HepG2 (cell line): ENCODE data around the gene S100A4. TPM values are rescaled to one million over a fixed set of nuclear protein-coding genes. Genes with fewer than 3 reads are reported as not detected.

Experiments
- ATAC-seq: fragments of 200-7000 bp; cut with Tn5 transposase; 3 replicates; pipeline ENCODE4 v1.9.1; 2020; ENCODE audit warnings: mild to moderate bottlenecking, moderate library complexity
- BruUV-seq: library from RNA; stranded (reverse); fragments of 400-500 nt; replicated peaks from 2 replicates; lab custom pipeline; 2021; lab: Mats Ljungman, UMichigan
- CTCF ChIA-PET: fragments of 300-600 bp; formaldehyde crosslinking; extraction: SDS; loops from one replicate; lab custom pipeline; 2021; ENCODE audit warnings: low total read pairs, inconsistent platforms, low intra/inter-chr PET ratio; lab: Yijun Ruan, JAX
- POLR2A ChIA-PET: fragments of 350-600 bp; sonication (Branson Sonifier 250); formaldehyde crosslinking; loops from one replicate; lab custom pipeline; 2020; ENCODE audit warnings: antibody characterized with exemption, inconsistent platforms; lab: Yijun Ruan, JAX
- DNase-seq: peaks from one replicate; pipeline ENCODE4 v3.0.0-alpha.2; 2015; ENCODE audit warnings: low spot score
- FAIRE-seq: peaks from 3 replicates; lab custom pipeline; 2011; peaks lifted over from hg19 to GRCh38; lab: Jason Lieb, UNC
- H2AFZ ChIP-seq: one replicate; pipeline ENCODE4 v1.6.1; 2011; ENCODE audit warnings: low read length, inconsistent platforms
- H3K27ac ChIP-seq: fragments of 300-600 bp; 3 replicates; pipeline ENCODE4 v1.8.0; 2011; ENCODE audit warnings: mixed run types, mild to moderate bottlenecking, mixed read lengths, low read length, inconsistent platforms; ENCODE audit not compliant: insufficient read depth; ENCODE audit errors: extremely low read length
- H3K27me3 ChIP-seq, 2 experiments: fragments of 200-600 bp in 1 of 2; 2 replicates in 1 of 2; 3 replicates in 1 of 2; pipeline versions ENCODE4 v1.6.0 to v1.8.0; 2011; ENCODE audit warnings: low read length in 2 of 2, mild to moderate bottlenecking in 2 of 2, moderate library complexity in 2 of 2, inconsistent platforms in 1 of 2; ENCODE audit not compliant: insufficient read depth in 2 of 2, control insufficient read depth in 1 of 2
- H3K36me3 ChIP-seq, 2 experiments: fragments of 200-600 bp in 1 of 2; replicated peaks in 1 of 2; 2 replicates in 1 of 2; 3 replicates in 1 of 2; pipeline versions ENCODE4 v1.5.1 to v1.8.0; 2011; ENCODE audit warnings: low read length in 2 of 2, inconsistent platforms in 1 of 2; ENCODE audit not compliant: insufficient read depth in 2 of 2, control insufficient read depth in 1 of 2
- H3K4me1 ChIP-seq: 2 replicates; pipeline ENCODE4 v1.5.1; 2012; ENCODE audit warnings: low read length, inconsistent platforms; ENCODE audit not compliant: insufficient read depth
- H3K4me2 ChIP-seq: 2 replicates; pipeline ENCODE4 v1.6.0; 2011; ENCODE audit warnings: low read depth, low read length, inconsistent platforms
- H3K4me3 ChIP-seq, 3 experiments: fragments of 200-600 bp in 1 of 3; sonication (generic), shearing (Covaris generic) in 1 of 3; replicated peaks in 1 of 3; 2 replicates each; pipeline ENCODE4 v1.5.1; 2011 to 2016; ENCODE audit warnings: low read length in 3 of 3, inconsistent platforms in 2 of 3, low read depth in 2 of 3, mild to moderate bottlenecking in 2 of 3, control low read depth in 1 of 3, mixed read lengths in 1 of 3; ENCODE audit not compliant: insufficient read depth in 1 of 3
- H3K79me2 ChIP-seq: one replicate; pipeline ENCODE4 v1.6.1; 2011; ENCODE audit warnings: low read length, inconsistent platforms; ENCODE audit not compliant: insufficient read depth
- H3K9ac ChIP-seq: 2 replicates; pipeline ENCODE4 v1.6.0; 2011; ENCODE audit warnings: mild to moderate bottlenecking, low read depth, low read length, inconsistent platforms; ENCODE audit not compliant: insufficient read depth
- H3K9me3 ChIP-seq: 2 replicates; pipeline ENCODE4 v1.5.1; 2012; ENCODE audit warnings: mild to moderate bottlenecking, low read length
- H4K20me1 ChIP-seq: 2 replicates; pipeline ENCODE4 v1.6.0; 2011; ENCODE audit warnings: inconsistent platforms, mild to moderate bottlenecking, low read length, moderate library complexity; ENCODE audit not compliant: insufficient read depth
- AHR ChIP-seq: IDR thresholded peaks from 2 replicates; pipeline ENCODE4 v1.6.1; 2018; ENCODE audit warnings: missing genetic modification reagents, missing compliant biosample characterization
- ARID3A ChIP-seq: IDR thresholded peaks from 2 replicates; pipeline ENCODE4 v1.6.1; 2012; ENCODE audit warnings: low read depth, low read length, improper control_type of control experiment
- CENPT ChIP-seq: sonication (generic); formaldehyde crosslinking; IDR thresholded peaks from 2 replicates; pipeline ENCODE4 v1.8.0; 2022; ENCODE audit warnings: low read depth, mild to moderate bottlenecking, moderate library complexity, missing genetic modification reagents
- HNF1B ChIP-seq: sonication (generic); formaldehyde crosslinking; IDR thresholded peaks from 2 replicates; pipeline ENCODE4 v1.5.1; 2020; ENCODE audit warnings: mild to moderate bottlenecking, moderate library complexity, missing genetic modification reagents
- MTF2 ChIP-seq: sonication (generic); formaldehyde crosslinking; IDR thresholded peaks from 2 replicates; pipeline ENCODE4 v1.5.0; 2020; ENCODE audit warnings: missing genetic modification reagents, borderline replicate concordance
- NR2C2 ChIP-seq: sonication (generic); formaldehyde crosslinking; IDR thresholded peaks from 2 replicates; pipeline ENCODE4 v1.4.0; 2020; ENCODE audit warnings: missing genetic modification reagents, mild to moderate bottlenecking, moderate library complexity, borderline replicate concordance
- NR2F1 ChIP-seq, 2 experiments: fragments of 450-650 bp in 1 of 2; formaldehyde crosslinking in 1 of 2; IDR thresholded peaks; 2 replicates each; pipeline versions ENCODE4 v1.5.0 to v1.6.1; 2016 to 2020; ENCODE audit warnings: mild to moderate bottlenecking in 1 of 2, missing compliant biosample characterization in 1 of 2, missing genetic modification reagents in 1 of 2, moderate library complexity in 1 of 2
- PHF20 ChIP-seq: sonication (generic); formaldehyde crosslinking; IDR thresholded peaks from 2 replicates; pipeline ENCODE4 v1.5.0; 2020; ENCODE audit warnings: mild to moderate bottlenecking, missing genetic modification reagents
- RXRB ChIP-seq: IDR thresholded peaks from 2 replicates; pipeline ENCODE4 v1.6.1; 2016; ENCODE audit warnings: borderline replicate concordance, missing genetic modification reagents, missing compliant biosample characterization
- TSC22D2 ChIP-seq: sonication (generic); formaldehyde crosslinking; IDR thresholded peaks from 2 replicates; pipeline ENCODE4 v1.5.1; 2020; ENCODE audit warnings: missing genetic modification reagents, mild to moderate bottlenecking, borderline replicate concordance
- ZNF207 ChIP-seq: fragments of 450-650 bp; IDR thresholded peaks from 2 replicates; pipeline ENCODE4 v1.6.1; 2016; ENCODE audit warnings: antibody characterized with exemption, borderline replicate concordance
- ZNF430 ChIP-seq: sonication (generic); formaldehyde crosslinking; IDR thresholded peaks from 2 replicates; pipeline ENCODE4 v1.9.0; 2021; ENCODE audit warnings: mild to moderate bottlenecking, missing genetic modification reagents
- ZNF543 ChIP-seq: sonication (generic); formaldehyde crosslinking; IDR thresholded peaks from 2 replicates; pipeline ENCODE4 v1.4.0; 2020; ENCODE audit warnings: mild to moderate bottlenecking, missing genetic modification reagents
- ZNF567 ChIP-seq: sonication (generic); formaldehyde crosslinking; IDR thresholded peaks from 2 replicates; pipeline ENCODE4 v1.8.1; 2023; ENCODE audit warnings: mild to moderate bottlenecking, missing genetic modification reagents, borderline replicate concordance
- ZNF614 ChIP-seq: IDR thresholded peaks from 2 replicates; pipeline ENCODE4 v1.6.1; 2018; ENCODE audit warnings: missing biosample characterization, missing genetic modification reagents, inconsistent platforms, borderline replicate concordance
- ZNF747 ChIP-seq: sonication (generic); formaldehyde crosslinking; IDR thresholded peaks from 2 replicates; pipeline ENCODE4 v1.8.1; 2023; ENCODE audit warnings: missing genetic modification reagents, mild to moderate bottlenecking, borderline replicate concordance
- ZNF782 ChIP-seq: sonication (generic); formaldehyde crosslinking; IDR thresholded peaks from 2 replicates; pipeline ENCODE4 v1.4.0; 2020; ENCODE audit warnings: missing genetic modification reagents, mild to moderate bottlenecking, borderline replicate concordance
- WGBS: methylation state at CpG from one replicate; pipeline ENCODE4 v1.1.6; 2017; ENCODE audit warnings: low lambda C conversion rate; 5-methylcytosine and 5-hydroxymethylcytosine counted together
- in situ Hi-C: cut with HindIII; loops from 2 replicates; pipeline ENCODE4 v1.10.0; 2017; ENCODE audit warnings: low pct_unique_long_range_greater_than_20kb; ENCODE audit not compliant: extremely low pct_ligation_motif_present
- intact Hi-C: fragments of 100-400 bp; cut with micrococcal nuclease; formaldehyde crosslinking; loops from one replicate; pipeline ENCODE4 v1.10.0; 2022; ENCODE audit not compliant: unreplicated experiment
- polyA plus RNA-seq, 8 experiments: library from polyadenylated mRNA; depleted of rRNA in 3 of 8; stranded (reverse) in 7 of 8; unstranded in 1 of 8; fragments of >200 nt; fragmentation: Illumina TruSeq in 4 of 8; extraction: Trizol in 4 of 8; gene quantifications; 2 replicates each; pipeline versions ENCODE4 v1.2.1 to v1.2.3, GENCODE V29; 2011 to 2016; ENCODE audit warnings: low read depth in 4 of 8, missing spikeins in 1 of 8, mixed read lengths in 1 of 8; ENCODE audit not compliant: insufficient read depth in 1 of 8
- total RNA-seq, 5 experiments: library from RNA; depleted of rRNA; stranded (reverse); fragments of >200 nt; fragmentation: Illumina TruSeq; extraction: Trizol; gene quantifications; 2 replicates each; pipeline ENCODE4 v1.2.3, GENCODE V29; 2016; ENCODE audit warnings: low read depth in 1 of 5
- TF ChIP-seq, protein P1 (sequence below): sonication (generic); formaldehyde crosslinking; IDR thresholded peaks from 2 replicates; pipeline ENCODE4 v1.8.1; 2023; ENCODE audit warnings: mild to moderate bottlenecking, missing genetic modification reagents
- TF ChIP-seq, protein P2 (sequence below): sonication (generic); formaldehyde crosslinking; IDR thresholded peaks from 2 replicates; pipeline ENCODE4 v1.5.0; 2020; ENCODE audit warnings: missing genetic modification reagents

S100A4 gene
- total and polyA plus RNA-seq, 2 of the 13 experiments (the other 11 are each of a cell fraction or from before 2014, with no cell fraction given): 12.9 to 20.2 TPM

GRCh38 chr1:153553096-153553495 lies 7.5 kb upstream of the S100A4 start:
- ChIA-PET POLR2A (interaction anchor here (1.2 to 1.7 kb wide), 3 partner anchors 8 to 13 kb away, joined by 4 to 9 read pairs (median 5); no protein-coding TSS in a partner anchor), CTCF (no interaction called here)
- Histone ChIP-seq H3K4me1 (peaks cover 51% of the 10 kb centered on the region), H2AFZ (no peak overlapping the region), H3K79me2 (no peaks in the 10 kb centered on the region), H3K9me3 (no peaks in the 10 kb centered on the region), H3K4me2 (no peak overlapping the region), H3K4me3 (no peak overlapping the region), H3K36me3 (no peaks in the 10 kb centered on the region), H4K20me1 (no peaks in the 10 kb centered on the region), H3K27me3 (peaks cover 2 to 24% of the 10 kb centered on the region in 2 experiments; a peak in 3 of 5 replicates), H3K9ac (no peak overlapping the region), H3K27ac (no peak overlapping the region)
- WGBS: 52% methylated on average over 12 of the region's 12 CpGs
- DNase-seq (no peak), ATAC-seq (no peak), FAIRE-seq (no peak)
- in situ Hi-C loops: no loop called here
- intact Hi-C loops: no loop called here
- no TSS peak for BruUV-seq
- TF ChIP-seq ZNF543 (CRISPR knock-in tag) (no peak), ZNF430 (CRISPR knock-in tag) (no peak), ZNF782 (CRISPR knock-in tag) (no peak), CENPT (CRISPR knock-in tag) (no peak), NR2F1 (CRISPR knock-in tag; IDR thresholded peaks at IDR 0.05) (no peak), ZNF567 (CRISPR knock-in tag) (no peak), MTF2 (no peak), ARID3A (no peak), HNF1B (CRISPR knock-in tag) (no peak), ZNF207 (no peak), ZNF747 (CRISPR knock-in tag) (no peak), AHR (CRISPR knock-in tag) (no peak), PHF20 (CRISPR knock-in tag) (no peak), ZNF614 (CRISPR knock-in tag) (no peak), RXRB (CRISPR knock-in tag) (no peak), NR2C2 (CRISPR knock-in tag) (no peak), TSC22D2 (no peak)
- TF ChIP-seq, protein P1, sequence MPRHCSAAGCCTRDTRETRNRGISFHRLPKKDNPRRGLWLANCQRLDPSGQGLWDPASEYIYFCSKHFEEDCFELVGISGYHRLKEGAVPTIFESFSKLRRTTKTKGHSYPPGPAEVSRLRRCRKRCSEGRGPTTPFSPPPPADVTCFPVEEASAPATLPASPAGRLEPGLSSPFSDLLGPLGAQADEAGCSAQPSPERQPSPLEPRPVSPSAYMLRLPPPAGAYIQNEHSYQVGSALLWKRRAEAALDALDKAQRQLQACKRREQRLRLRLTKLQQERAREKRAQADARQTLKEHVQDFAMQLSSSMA (CRISPR knock-in tag): no peak
- TF ChIP-seq, protein P2, sequence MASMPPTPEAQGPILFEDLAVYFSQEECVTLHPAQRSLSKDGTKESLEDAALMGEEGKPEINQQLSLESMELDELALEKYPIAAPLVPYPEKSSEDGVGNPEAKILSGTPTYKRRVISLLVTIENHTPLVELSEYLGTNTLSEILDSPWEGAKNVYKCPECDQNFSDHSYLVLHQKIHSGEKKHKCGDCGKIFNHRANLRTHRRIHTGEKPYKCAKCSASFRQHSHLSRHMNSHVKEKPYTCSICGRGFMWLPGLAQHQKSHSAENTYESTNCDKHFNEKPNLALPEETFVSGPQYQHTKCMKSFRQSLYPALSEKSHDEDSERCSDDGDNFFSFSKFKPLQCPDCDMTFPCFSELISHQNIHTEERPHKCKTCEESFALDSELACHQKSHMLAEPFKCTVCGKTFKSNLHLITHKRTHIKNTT (CRISPR knock-in tag): no peak
